ENCODE data around the gene RADIL. TPM values are rescaled to one million over a fixed set of nuclear protein-coding genes. Genes with fewer than 3 reads are reported as not detected.

The RADIL gene
- total and polyA plus RNA-seq, 9 of the 15 experiments (the other 6 are each of a cell fraction or from before 2014, with no cell fraction given), result 0.06 to 8.1 (median 1.9) TPM; not detected in 1

- TF ChIP-seq TAF9B (IDR thresholded peaks at IDR 0.05; ENCODE audit: partially characterized antibody), result no peak
- no peak for TF ChIP-seq MECOM (CRISPR knock-in tag; IDR thresholded peaks at IDR 0.05)
- TF ChIP-seq FOXA3 (CRISPR knock-in tag; conservative IDR thresholded peaks at IDR 0.05 in 1 of 2, IDR thresholded peaks at IDR 0.05 in 1 of 2), result no peak
- no peak for TF ChIP-seq MAZ (CRISPR knock-in tag; conservative IDR thresholded peaks at IDR 0.05 in 1 of 2, IDR thresholded peaks at IDR 0.05 in 1 of 2)
- no peak for TF ChIP-seq TRIM24 (IDR thresholded peaks at IDR 0.05)
- no peak for TF ChIP-seq ZBTB12 (CRISPR knock-in tag; IDR thresholded peaks at IDR 0.05)
Measured at GRCh38 chr7:4837803-4838625, 45.5 kb downstream of the RADIL start (continued).

- ATAC-seq, result no peak
- no TSS peak for BruUV-seq (replicated peaks)
Measured at GRCh38 chr7:4837041-4837802, 46.3 kb downstream of the RADIL start.

More at GRCh38 chr7:4837041-4837802, 46.3 kb downstream of the RADIL start:
- peaks cover 0 to 38% of the 10 kb centered on the region in 2 experiments; a peak in 2 of 5 replicates for H3K4me1 ChIP-seq (replicated peaks in 1 of 2; ENCODE audit: control insufficient read depth in 2 of 2, insufficient read depth in 2 of 2, low read length in 2 of 2)
- no peaks in the 10 kb centered on the region for H3K9me3 ChIP-seq (replicated peaks; ENCODE audit: control insufficient read depth, insufficient read depth, low read depth, low read length)
- H3K9ac ChIP-seq (ENCODE audit: insufficient read depth in 1 of 2, low read depth in 2 of 2, low read length in 2 of 2), result no peak overlapping the region
- POLR2A ChIA-PET, result no interaction called here
- WGBS (ENCODE audit: insufficient coverage, low coverage, missing lambda C conversion rate), result 40% methylated on average over 22 of the region's 22 CpGs
- CTCF ChIA-PET (ENCODE audit: low intra/inter-chr PET ratio), result no interaction called here
- H3K4me2 ChIP-seq (ENCODE audit: insufficient read depth, low read length), result no peak overlapping the region
- no peak overlapping the region for H2AFZ ChIP-seq (ENCODE audit: low read depth, low read length)
- intact Hi-C loops (cut with micrococcal nuclease), result no loop called here
- no peak overlapping the region for H3K4me3 ChIP-seq
- no peaks in the 10 kb centered on the region; the same call in 2 of the 3 replicates for H3K79me2 ChIP-seq (ENCODE audit: control insufficient read depth, insufficient read depth, low read length)
- no peak for DNase-seq (ENCODE audit: extremely low read depth in 1 of 4, low spot score in 3 of 4)
- no peak overlapping the region for H3K27ac ChIP-seq (ENCODE audit: extremely low read depth, low read depth, low read length)
- H3K36me3 ChIP-seq (ENCODE audit: control insufficient read depth, insufficient read depth, low read length), result no peaks in the 10 kb centered on the region
- no peak for TF ChIP-seq IFI16 (CRISPR knock-in tag; IDR thresholded peaks at IDR 0.05)
- no peak for TF ChIP-seq POLR2H (tag; IDR thresholded peaks at IDR 0.05; ENCODE audit: low read depth)
- TF ChIP-seq SP2 (IDR thresholded peaks at IDR 0.05; ENCODE audit: extremely low read depth, low read depth, low read length, poor library complexity, severe bottlenecking), result no peak
- no peak for TF ChIP-seq WHSC1 (IDR thresholded peaks at IDR 0.05; ENCODE audit: low read length)
- TF ChIP-seq ARID3B (CRISPR knock-in tag; IDR thresholded peaks at IDR 0.05; ENCODE audit: borderline replicate concordance), result no peak
- TF ChIP-seq MED1 (CRISPR knock-in tag; IDR thresholded peaks at IDR 0.05; ENCODE audit: borderline replicate concordance), result no peak
- TF ChIP-seq KAT2B (IDR thresholded peaks at IDR 0.05; ENCODE audit: low read depth, low read length), result no peak
- no peak for TF ChIP-seq NFYB (IDR thresholded peaks at IDR 0.05; ENCODE audit: extremely low read depth, insufficient read length)
- no peaks in the 10 kb centered on the region for H3K9me1 ChIP-seq (ENCODE audit: control insufficient read depth, insufficient read depth, low read length)
- in situ Hi-C loops (cut with MboI), result no loop called here
- H4K20me1 ChIP-seq (replicated peaks; ENCODE audit: control insufficient read depth, insufficient read depth, low read length), result peaks cover 5% of the 10 kb centered on the region
- no peak for FAIRE-seq
- no peaks in the 10 kb centered on the region for H3K27me3 ChIP-seq (ENCODE audit: control insufficient read depth in 2 of 2, insufficient read depth in 2 of 2, low read length in 2 of 2)
